Caco-2 (cell line): ENCODE measurements around the gene POLD4. TPM values are rescaled to one million over a fixed set of nuclear protein-coding genes. Genes with fewer than 3 reads are reported as not detected.

Experiments
- BruUV-seq: library from RNA; stranded (reverse); fragments of 400-500 nt; replicated peaks from 2 replicates; lab custom pipeline; 2021; lab: Mats Ljungman, UMichigan
- CTCF ChIA-PET: fragments of 300-600 bp; sonication (Branson Sonifier 250); formaldehyde crosslinking; loops from one replicate; lab custom pipeline; 2022; ENCODE audit warnings: antibody characterized with exemption; lab: Charles Lee
- POLR2A ChIA-PET: fragments of 300-600 bp; sonication (Branson Sonifier 250); formaldehyde crosslinking; loops from one replicate; lab custom pipeline; 2022; ENCODE audit warnings: antibody characterized with exemption; lab: Charles Lee
- DNase-seq, 2 experiments: peaks; one replicate each; pipeline versions ENCODE4 v3.0.0 to v3.0.0-alpha.2; 2020 to 2022
- H3K27me3 ChIP-seq: replicated peaks from 2 replicates; pipeline ENCODE4 v1.6.0; 2011; ENCODE audit warnings: low read length; ENCODE audit not compliant: control insufficient read depth, insufficient read depth
- H3K36me3 ChIP-seq: 2 replicates; pipeline ENCODE4 v1.5.1; 2011; ENCODE audit warnings: low read length; ENCODE audit not compliant: control insufficient read depth, insufficient read depth
- H3K4me1 ChIP-seq: fragments of 250-450 bp; sonication (Bioruptor Pico); 2 replicates; pipeline ENCODE4 v1.5.1; 2020; ENCODE audit warnings: mild to moderate bottlenecking
- H3K4me3 ChIP-seq: 2 replicates; pipeline ENCODE4 v1.5.1; 2011; ENCODE audit warnings: low read depth, mild to moderate bottlenecking, control low read depth, low read length
- H3K9me3 ChIP-seq: fragments of 250-450 bp; sonication (Bioruptor Pico); 2 replicates; pipeline ENCODE4 v1.5.1; 2020; ENCODE audit warnings: mild to moderate bottlenecking, moderate library complexity
- H3K27ac Mint-ChIP-seq: one replicate; pipeline ENCODE4 v1.8.0; 2022; ENCODE audit warnings: mixed read lengths; ENCODE audit not compliant: unreplicated experiment
- H3K27me3 Mint-ChIP-seq: one replicate; pipeline ENCODE4 v1.8.0; 2022; ENCODE audit warnings: mixed read lengths; ENCODE audit not compliant: insufficient read depth, unreplicated experiment
- H3K36me3 Mint-ChIP-seq: one replicate; pipeline ENCODE4 v1.8.0; 2022; ENCODE audit warnings: mild to moderate bottlenecking, mixed read lengths; ENCODE audit not compliant: insufficient read depth, unreplicated experiment
- H3K4me1 Mint-ChIP-seq: one replicate; pipeline ENCODE4 v1.8.0; 2022; ENCODE audit warnings: low read depth, mixed read lengths; ENCODE audit not compliant: unreplicated experiment
- H3K4me3 Mint-ChIP-seq: one replicate; pipeline ENCODE4 v1.8.0; 2022; ENCODE audit warnings: mild to moderate bottlenecking, moderate library complexity, mixed read lengths; ENCODE audit not compliant: unreplicated experiment
- H3K9me3 Mint-ChIP-seq: one replicate; pipeline ENCODE4 v1.8.0; 2022; ENCODE audit warnings: mixed read lengths; ENCODE audit not compliant: unreplicated experiment
- CTCF ChIP-seq, 2 experiments: fragments of 200-600 bp in 1 of 2; IDR thresholded peaks; 1 replicate in 1 of 2; 2 replicates in 1 of 2; pipeline versions ENCODE4 v1.5.1 to v1.8.0; 2011 to 2022; ENCODE audit warnings: antibody characterized with exemption in 1 of 2, control low read depth in 1 of 2, inconsistent platforms in 1 of 2, low read depth in 1 of 2, low read length in 1 of 2, mild to moderate bottlenecking in 1 of 2, moderate library complexity in 1 of 2; ENCODE audit not compliant: insufficient read depth in 1 of 2, severe bottlenecking in 1 of 2, unreplicated experiment in 1 of 2
- intact Hi-C: fragments of 100-400 bp; cut with micrococcal nuclease; formaldehyde crosslinking; loops from one replicate; pipeline ENCODE4 v1.10.0; 2022; ENCODE audit not compliant: unreplicated experiment
- total RNA-seq: library from RNA; stranded (reverse); gene quantifications from 2 replicates; pipeline ENCODE4 v1.2.3, GENCODE V29; 2022

Gene POLD4
- total RNA-seq, 1 experiment from 2014 or later = 29.8 TPM

GRCh38 chr11:67381244-67381972 is 28.1 kb upstream of the POLD4 start:
- H3K4me1 Mint-ChIP-seq = peaks cover 6% of the 10 kb centered on the region
- TF ChIP-seq CTCF (IDR thresholded peaks at IDR 0.05; ENCODE audit: insufficient read depth in 1 of 2, low read depth in 1 of 2, low read length in 1 of 2, severe bottlenecking in 1 of 2, unreplicated experiment in 1 of 2) = no peak
- H3K27ac Mint-ChIP-seq = no peak overlapping the region
- intact Hi-C loops = no loop called here
- no peaks in the 10 kb centered on the region for H3K36me3 Mint-ChIP-seq
- BruUV-seq = no TSS peak
- no peak for DNase-seq
- CTCF ChIA-PET = interaction anchor here (0.5 to 21.4 kb wide), 20 partner anchors 8 to 330 kb away, joined by 3 to 775 read pairs (median 4); partner anchors contain the start of genes CLCF1, KDM2A, POLD4 and PPP1CA
- H3K27me3 ChIP-seq = 0 out of 2 replicates have a peak, but pooled peaks cover 3% of the 10 kb centered on the region
- peaks cover 7% of the 10 kb centered on the region for H3K27me3 Mint-ChIP-seq
- H3K36me3 ChIP-seq = no peaks in the 10 kb centered on the region
- H3K9me3 Mint-ChIP-seq = no peaks in the 10 kb centered on the region
- H3K4me3 Mint-ChIP-seq = no peak overlapping the region
- H3K4me3 ChIP-seq = no peak overlapping the region
- H3K9me3 ChIP-seq = no peaks in the 10 kb centered on the region
- H3K4me1 ChIP-seq = peaks cover 14% of the 10 kb centered on the region
- POLR2A ChIA-PET = interaction anchor here (0.6 to 1.5 kb wide), 4 partner anchors 10 to 128 kb away, joined by 3 to 8 read pairs (median 4); partner anchors contain the start of gene RAD9A

GRCh38 chr11:67379061-67380058 is 26.0 kb upstream of the POLD4 start:
- H3K4me3 Mint-ChIP-seq = no peak overlapping the region
- no peaks in the 10 kb centered on the region for H3K9me3 Mint-ChIP-seq
- intact Hi-C loops = no loop called here
- peak overlapping the region; percentile 30 for H3K27ac Mint-ChIP-seq
- H3K36me3 Mint-ChIP-seq = no peaks in the 10 kb centered on the region
- DNase-seq = no peak
- TF ChIP-seq CTCF (IDR thresholded peaks at IDR 0.05; ENCODE audit: insufficient read depth in 1 of 2, low read depth in 1 of 2, low read length in 1 of 2, severe bottlenecking in 1 of 2, unreplicated experiment in 1 of 2) = no peak
- Histone ChIP-seq H3K9me3 (no peaks in the 10 kb centered on the region), H3K27me3 (no peaks in the 10 kb centered on the region), H3K36me3 (no peaks in the 10 kb centered on the region), H3K4me1 (peaks cover 26% of the 10 kb centered on the region), H3K4me3 (no peak overlapping the region)
- POLR2A ChIA-PET = interaction anchor here (0.5 to 1.0 kb wide), 2 partner anchors 13 to 39 kb away, joined by 4 to 5 read pairs; partner anchors contain the start of gene RAD9A
- H3K4me1 Mint-ChIP-seq = peaks cover 6% of the 10 kb centered on the region
- CTCF ChIA-PET = interaction anchor here (0.7 to 21.4 kb wide), 4 partner anchors 10 to 34 kb away, joined by 4 to 775 read pairs (median 8); partner anchors contain the start of genes POLD4 and RAD9A
- BruUV-seq = no TSS peak
- no peaks in the 10 kb centered on the region for H3K27me3 Mint-ChIP-seq

DNA sequence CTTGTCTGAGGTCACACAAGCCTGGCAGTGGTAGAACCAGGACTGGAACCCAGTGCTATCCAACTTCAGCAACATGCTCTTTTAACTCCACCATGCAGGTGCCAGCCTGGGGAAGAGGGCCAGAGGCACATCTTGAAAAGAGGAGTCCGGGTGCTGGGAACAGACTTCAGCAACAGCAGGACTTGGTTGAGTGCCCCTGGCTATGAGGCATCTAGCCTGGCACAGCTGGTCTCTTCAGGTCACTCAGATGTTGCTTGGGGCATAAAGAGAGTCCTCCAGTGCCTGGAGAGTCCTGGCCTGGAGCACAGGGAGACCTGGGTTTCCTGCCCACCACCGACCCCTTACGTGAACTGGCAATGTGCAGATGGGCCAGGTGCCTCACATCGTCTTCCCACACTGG is 25.2 kb upstream of the POLD4 start:
- intact Hi-C loops = no loop called here
- CTCF ChIA-PET = interaction anchor here (0.6 to 21.4 kb wide), 4 partner anchors 13 to 36 kb away, joined by 3 to 775 read pairs (median 8); partner anchors contain the start of genes POLD4 and RAD9A
- Histone ChIP-seq H3K27me3 (no peaks in the 10 kb centered on the region), H3K36me3 (no peaks in the 10 kb centered on the region), H3K4me1 (peaks cover 28% of the 10 kb centered on the region), H3K9me3 (no peaks in the 10 kb centered on the region), H3K4me3 (no peak overlapping the region)
- Mint-ChIP-seq H3K9me3 (no peaks in the 10 kb centered on the region), H3K4me1 (peaks cover 6% of the 10 kb centered on the region), H3K36me3 (peaks cover 7% of the 10 kb centered on the region), H3K27me3 (no peaks in the 10 kb centered on the region), H3K4me3 (no peak overlapping the region), H3K27ac (no peak overlapping the region)
- TF ChIP-seq CTCF (IDR thresholded peaks at IDR 0.05; ENCODE audit: insufficient read depth in 1 of 2, low read depth in 1 of 2, low read length in 1 of 2, severe bottlenecking in 1 of 2, unreplicated experiment in 1 of 2) = no peak
- no TSS peak for BruUV-seq
- DNase-seq = no peak
- POLR2A ChIA-PET = interaction anchor here (1.0 kb wide), 1 partner anchor 13 kb away, joined by 5 read pairs; the partner anchor contains the start of gene RAD9A
